Measurements from ENCODE around the gene TPP2.

The TPP2 gene

GRCh38 chr13:102701331-102701730 lies 104.5 kb downstream of the TPP2 start:
- no peak for DNase-seq
- in situ Hi-C loops (cut with HindIII; ENCODE audit: low pct_ligation_motif_present, low pct_unique_long_range_greater_than_20kb, low sequenced_read_pairs), result no loop called here

GRCh38 chr13:102702965-102703725 lies 106.4 kb downstream of the TPP2 start:
- in situ Hi-C loops (cut with HindIII; ENCODE audit: low pct_ligation_motif_present, low pct_unique_long_range_greater_than_20kb, low sequenced_read_pairs), result no loop called here
- DNase-seq, result no peak

GRCh38 chr13:102703726-102704035 lies 106.9 kb downstream of the TPP2 start:
- DNase-seq, result no peak
- in situ Hi-C loops (cut with HindIII; ENCODE audit: low pct_ligation_motif_present, low pct_unique_long_range_greater_than_20kb, low sequenced_read_pairs), result no loop called here

- DNase-seq, result no peak
- in situ Hi-C loops (cut with HindIII; ENCODE audit: low pct_ligation_motif_present, low pct_unique_long_range_greater_than_20kb, low sequenced_read_pairs), result no loop called here
Observed at GRCh38 chr13:102704238-102705058, 107.7 kb downstream of the TPP2 start.

GRCh38 chr13:102707467-102707866 lies 110.7 kb downstream of the TPP2 start:
- peak; percentile 93 for DNase-seq
- in situ Hi-C loops (cut with HindIII; ENCODE audit: low pct_ligation_motif_present, low pct_unique_long_range_greater_than_20kb, low sequenced_read_pairs), result no loop called here

GRCh38 chr13:102708211-102708610 lies 111.4 kb downstream of the TPP2 start:
- in situ Hi-C loops (cut with HindIII; ENCODE audit: low pct_ligation_motif_present, low pct_unique_long_range_greater_than_20kb, low sequenced_read_pairs), result no loop called here
- no peak for DNase-seq

- DNase-seq, result no peak
- in situ Hi-C loops (cut with HindIII; ENCODE audit: low pct_ligation_motif_present, low pct_unique_long_range_greater_than_20kb, low sequenced_read_pairs), result no loop called here
Observed at GRCh38 chr13:102708991-102709390, 112.2 kb downstream of the TPP2 start.

- no peak for DNase-seq
- in situ Hi-C loops (cut with HindIII; ENCODE audit: low pct_ligation_motif_present, low pct_unique_long_range_greater_than_20kb, low sequenced_read_pairs), result no loop called here
Observed at GRCh38 chr13:102709536-102709935, 112.8 kb downstream of the TPP2 start.

GRCh38 chr13:102710261-102710679 lies 113.5 kb downstream of the TPP2 start:
- DNase-seq, result no peak
- in situ Hi-C loops (cut with HindIII; ENCODE audit: low pct_ligation_motif_present, low pct_unique_long_range_greater_than_20kb, low sequenced_read_pairs), result no loop called here

GRCh38 chr13:102715447-102715846 lies 118.7 kb downstream of the TPP2 start:
- no peak for DNase-seq
- in situ Hi-C loops (cut with HindIII; ENCODE audit: low pct_ligation_motif_present, low pct_unique_long_range_greater_than_20kb, low sequenced_read_pairs), result no loop called here

- no peak for DNase-seq
- in situ Hi-C loops (cut with HindIII; ENCODE audit: low pct_ligation_motif_present, low pct_unique_long_range_greater_than_20kb, low sequenced_read_pairs), result no loop called here
Observed at GRCh38 chr13:102718746-102719145, 122.0 kb downstream of the TPP2 start.

- no peak for DNase-seq
Observed at GRCh38 chr13:102721800-102722231, 125.0 kb downstream of the TPP2 start.

GRCh38 chr13:102724923-102725322 lies 128.1 kb downstream of the TPP2 start:
- in situ Hi-C loops (cut with HindIII; ENCODE audit: low pct_ligation_motif_present, low pct_unique_long_range_greater_than_20kb, low sequenced_read_pairs), result no loop called here
- peak; percentile 61 for DNase-seq

More at GRCh38 chr13:102721800-102722231, 125.0 kb downstream of the TPP2 start:
- in situ Hi-C loops (cut with HindIII; ENCODE audit: low pct_ligation_motif_present, low pct_unique_long_range_greater_than_20kb, low sequenced_read_pairs), result no loop called here

GRCh38 chr13:102726430-102726829 lies 129.6 kb downstream of the TPP2 start:
- DNase-seq, result peak; percentile 14
- in situ Hi-C loops (cut with HindIII; ENCODE audit: low pct_ligation_motif_present, low pct_unique_long_range_greater_than_20kb, low sequenced_read_pairs), result no loop called here

Measured in ACHN (cell line).